IMR-90 (cell line): ENCODE measurements around the gene DNMT1. TPM values are rescaled to one million over a fixed set of nuclear protein-coding genes. Genes with fewer than 3 reads are reported as not detected.

Source experiments
- ATAC-seq: fragments of 200-7000 bp; cut with Tn5 transposase; 2 replicates; pipeline ENCODE4 v1.9.1; 2020; ENCODE audit warnings: low read depth, mild to moderate bottlenecking, moderate library complexity
- BruUV-seq: library from RNA; stranded (reverse); fragments of 400-500 nt; replicated peaks from 2 replicates; lab custom pipeline; 2021; lab: Mats Ljungman, UMichigan
- CTCF ChIA-PET: fragments of 300-600 bp; formaldehyde crosslinking; extraction: SDS; loops from one replicate; lab custom pipeline; 2021; ENCODE audit warnings: antibody characterized with exemption; lab: Yijun Ruan, JAX
- POLR2A ChIA-PET: fragments of 300-600 bp; sonication (Branson Sonifier 250); formaldehyde crosslinking; loops from one replicate; lab custom pipeline; 2022; ENCODE audit warnings: antibody characterized with exemption; ENCODE audit not compliant: unreplicated experiment; lab: Charles Lee
- DNase-seq: peaks from one replicate; pipeline ENCODE4 v3.0.0; 2013
- H2AFZ ChIP-seq: replicated peaks from 2 replicates; pipeline ENCODE3; 2013; ENCODE audit warnings: low read length, mild to moderate bottlenecking; ENCODE audit not compliant: poor library complexity
- H2AK5ac ChIP-seq: 2 replicates; pipeline ENCODE4 v1.6.1; 2013; ENCODE audit warnings: low read depth, low read length, inconsistent platforms
- H2AK9ac ChIP-seq: replicated peaks from 2 replicates; pipeline ENCODE3; 2013; ENCODE audit warnings: mild to moderate bottlenecking, low read depth, low read length, moderate library complexity; ENCODE audit not compliant: poor library complexity
- H2BK120ac ChIP-seq: 2 replicates; pipeline ENCODE4 v1.6.1; 2013; ENCODE audit warnings: low read depth, low read length, inconsistent platforms
- H2BK15ac ChIP-seq: 3 replicates; pipeline ENCODE4 v1.6.1; 2013; ENCODE audit warnings: low read depth, low read length, inconsistent platforms
- H2BK20ac ChIP-seq: 2 replicates; pipeline ENCODE4 v1.6.1; 2013; ENCODE audit warnings: low read depth, mild to moderate bottlenecking, inconsistent platforms, low read length, moderate library complexity
- H2BK5ac ChIP-seq: 2 replicates; pipeline ENCODE4 v1.6.1; 2013; ENCODE audit warnings: mild to moderate bottlenecking, low read depth, low read length, inconsistent platforms; ENCODE audit not compliant: poor library complexity, severe bottlenecking
- H3K14ac ChIP-seq: replicated peaks from 2 replicates; pipeline ENCODE4 v1.6.1; 2013; ENCODE audit warnings: low read depth, low read length, inconsistent platforms
- H3K18ac ChIP-seq: 2 replicates; pipeline ENCODE4 v1.6.1; 2013; ENCODE audit warnings: low read depth, low read length, control low read depth
- H3K23ac ChIP-seq: 2 replicates; pipeline ENCODE4 v1.6.1; 2013; ENCODE audit warnings: low read depth, low read length, inconsistent platforms
- H3K27ac ChIP-seq: 2 replicates; pipeline ENCODE4 v1.5.1; 2013; ENCODE audit warnings: mild to moderate bottlenecking, control low read depth, low read length; ENCODE audit not compliant: insufficient read depth
- H3K27me3 ChIP-seq: 2 replicates; pipeline ENCODE4 v1.6.1; 2013; ENCODE audit warnings: low read length; ENCODE audit not compliant: control insufficient read depth, insufficient read depth
- H3K36me3 ChIP-seq: 2 replicates; pipeline ENCODE4 v1.6.1; 2013; ENCODE audit warnings: low read length, mixed read lengths; ENCODE audit not compliant: control insufficient read depth, insufficient read depth
- H3K4ac ChIP-seq: 2 replicates; pipeline ENCODE4 v1.6.1; 2013; ENCODE audit warnings: low read depth, low read length, inconsistent platforms
- H3K4me1 ChIP-seq: 2 replicates; pipeline ENCODE4 v1.6.1; 2013; ENCODE audit warnings: low read length, mixed read lengths; ENCODE audit not compliant: control insufficient read depth, insufficient read depth
- H3K4me2 ChIP-seq: 2 replicates; pipeline ENCODE4 v1.6.1; 2013; ENCODE audit warnings: low read depth, mild to moderate bottlenecking, control low read depth, low read length, moderate library complexity
- H3K4me3 ChIP-seq: 2 replicates; pipeline ENCODE4 v1.5.1; 2013; ENCODE audit warnings: low read depth, mild to moderate bottlenecking, control low read depth, low read length, moderate library complexity; ENCODE audit not compliant: insufficient read depth
- H3K56ac ChIP-seq: 2 replicates; pipeline ENCODE4 v1.6.1; 2013; ENCODE audit warnings: low read length, inconsistent platforms; ENCODE audit not compliant: insufficient read depth; ENCODE audit errors: extremely low read depth
- H3K79me1 ChIP-seq, 2 experiments: 2 replicates each; pipeline ENCODE4 v1.6.1; 2013; ENCODE audit warnings: low read length in 2 of 2, inconsistent platforms in 1 of 2, low read depth in 1 of 2
- H3K9ac ChIP-seq: 2 replicates; pipeline ENCODE4 v1.6.1; 2013; ENCODE audit warnings: low read depth, low read length, control low read depth
- H3K9me1 ChIP-seq: 2 replicates; pipeline ENCODE4 v1.6.1; 2013; ENCODE audit warnings: low read length, inconsistent platforms; ENCODE audit not compliant: insufficient read depth
- H3K9me3 ChIP-seq: 2 replicates; pipeline ENCODE4 v1.6.1; 2013; ENCODE audit warnings: low read length; ENCODE audit not compliant: control insufficient read depth, insufficient read depth
- H4K20me1 ChIP-seq: 2 replicates; pipeline ENCODE4 v1.6.1; 2013; ENCODE audit warnings: low read length, inconsistent platforms; ENCODE audit not compliant: insufficient read depth
- H4K5ac ChIP-seq: 2 replicates; pipeline ENCODE4 v1.6.1; 2013; ENCODE audit warnings: mild to moderate bottlenecking, low read depth, low read length, control low read depth
- H4K8ac ChIP-seq, 2 experiments: 2 replicates each; pipeline ENCODE4 v1.6.1; 2013; ENCODE audit warnings: low read depth in 2 of 2, low read length in 2 of 2, control low read depth in 1 of 2, inconsistent platforms in 1 of 2
- H4K91ac ChIP-seq: 2 replicates; pipeline ENCODE4 v1.6.1; 2013; ENCODE audit warnings: low read depth, low read length, inconsistent platforms; ENCODE audit not compliant: insufficient read depth
- BHLHE40 ChIP-seq: fragments of 150-350 bp; IDR thresholded peaks from 2 replicates; pipeline ENCODE4 v1.6.1; 2016; ENCODE audit warnings: mild to moderate bottlenecking, low read depth, low read length
- POLR2A ChIP-seq: IDR thresholded peaks from 2 replicates; pipeline ENCODE4 v1.6.1; 2012; ENCODE audit warnings: mild to moderate bottlenecking, low read depth, low read length
- WGBS, 2 experiments: methylation state at CpG; one replicate each; pipeline versions ENCODE4 v1.1.5 to v1.1.7; 2013; ENCODE audit warnings: missing lambda C conversion rate in 2 of 2; ENCODE audit not compliant: insufficient read length in 1 of 2; ENCODE audit errors: extremely low coverage in 2 of 2; 5-methylcytosine and 5-hydroxymethylcytosine counted together
- dilution Hi-C: fragments of 300-500 bp; cut with HindIII; formaldehyde crosslinking; loops from one replicate; pipeline ENCODE4 v1.14.3; 2018; ENCODE audit warnings: low sequenced_read_pairs; ENCODE audit not compliant: unreplicated experiment
- in situ Hi-C: fragments of 300-500 bp; cut with MboI; formaldehyde crosslinking; loops from 3 replicates; pipeline ENCODE4 v1.14.3; 2019; ENCODE audit warnings: low sequenced_read_pairs, inconsistent platforms, mixed read lengths
- intact Hi-C: fragments of 100-400 bp; cut with micrococcal nuclease; formaldehyde crosslinking; loops from 2 replicates; pipeline ENCODE4 v1.10.0; 2022
- polyA plus RNA-seq, 3 experiments: library from polyadenylated mRNA; depleted of rRNA; stranded (reverse); fragments of >200 nt; gene quantifications; 2 replicates each; pipeline ENCODE4 v1.2.3, GENCODE V29; 2012; ENCODE audit warnings: low replicate concordance in 1 of 3
- total RNA-seq: library from RNA; depleted of rRNA; stranded (reverse); fragments of >200 nt; gene quantifications from 2 replicates; pipeline ENCODE4 v1.2.3, GENCODE V29; 2012

DNMT1 gene
- total and polyA plus RNA-seq, 2 of the 4 experiments (the other 2 are of a cell fraction) = 26.2 to 83.6 TPM

GRCh38 chr19:10114651-10115391 is 79.9 kb downstream of the DNMT1 start:
- TF ChIP-seq POLR2A (peak; percentile 46; the same call in 1 of the 2 replicates), BHLHE40 (no peak)
- CTCF ChIA-PET = no interaction called here
- Histone ChIP-seq H3K27ac (no peak overlapping the region), H2BK120ac (no peak overlapping the region), H3K27me3 (no peaks in the 10 kb centered on the region), H3K56ac (no peak overlapping the region), H3K9me1 (no peaks in the 10 kb centered on the region), H2BK5ac (no peak overlapping the region), H3K4me3 (no peak overlapping the region), H4K20me1 (peaks cover 20% of the 10 kb centered on the region), H4K5ac (no peak overlapping the region), H2BK20ac (no peak overlapping the region), H2AFZ (no peak overlapping the region), H3K23ac (no peak overlapping the region), H3K14ac (no peak overlapping the region), H3K9ac (no peak overlapping the region), H4K8ac (no peak overlapping the region), H3K4ac (no peak overlapping the region), H3K79me1 (peaks cover 11 to 43% of the 10 kb centered on the region in 2 experiments), H3K4me1 (peaks cover 5% of the 10 kb centered on the region; the same call in 1 of the 2 replicates), H2AK9ac (no peak overlapping the region), H3K9me3 (no peaks in the 10 kb centered on the region), H2AK5ac (no peak overlapping the region; the same call in 1 of the 2 replicates), H3K4me2 (no peak overlapping the region), H3K36me3 (peaks cover 58% of the 10 kb centered on the region), H4K91ac (no peak overlapping the region), H3K18ac (no peak overlapping the region), H2BK15ac (no peak overlapping the region)
- in situ Hi-C loops = no loop called here
- DNase-seq (no peak), ATAC-seq (no peak; the same call in 1 of the 2 replicates)
- intact Hi-C loops = no loop called here
- dilution Hi-C loops = no loop called here
- POLR2A ChIA-PET = no interaction called here
- BruUV-seq = no TSS peak
- 78% methylated on average over 12 of the region's 26 CpGs; no CpG with 5 or more reads in 1 of the 2 experiments for WGBS, 2 experiments
